ENCODE results near the gene HSPD1. TPM values are rescaled to one million over a fixed set of nuclear protein-coding genes. Genes with fewer than 3 reads are reported as not detected.
A peak's percentile ranks its signal among the peaks of the same experiment; 100 is the strongest.

Gene HSPD1
- total and polyA plus RNA-seq, 9 of the 15 experiments (the other 6 are each of a cell fraction or from before 2014, with no cell fraction given), result 398 to 1,014 (median 622) TPM

DNA sequence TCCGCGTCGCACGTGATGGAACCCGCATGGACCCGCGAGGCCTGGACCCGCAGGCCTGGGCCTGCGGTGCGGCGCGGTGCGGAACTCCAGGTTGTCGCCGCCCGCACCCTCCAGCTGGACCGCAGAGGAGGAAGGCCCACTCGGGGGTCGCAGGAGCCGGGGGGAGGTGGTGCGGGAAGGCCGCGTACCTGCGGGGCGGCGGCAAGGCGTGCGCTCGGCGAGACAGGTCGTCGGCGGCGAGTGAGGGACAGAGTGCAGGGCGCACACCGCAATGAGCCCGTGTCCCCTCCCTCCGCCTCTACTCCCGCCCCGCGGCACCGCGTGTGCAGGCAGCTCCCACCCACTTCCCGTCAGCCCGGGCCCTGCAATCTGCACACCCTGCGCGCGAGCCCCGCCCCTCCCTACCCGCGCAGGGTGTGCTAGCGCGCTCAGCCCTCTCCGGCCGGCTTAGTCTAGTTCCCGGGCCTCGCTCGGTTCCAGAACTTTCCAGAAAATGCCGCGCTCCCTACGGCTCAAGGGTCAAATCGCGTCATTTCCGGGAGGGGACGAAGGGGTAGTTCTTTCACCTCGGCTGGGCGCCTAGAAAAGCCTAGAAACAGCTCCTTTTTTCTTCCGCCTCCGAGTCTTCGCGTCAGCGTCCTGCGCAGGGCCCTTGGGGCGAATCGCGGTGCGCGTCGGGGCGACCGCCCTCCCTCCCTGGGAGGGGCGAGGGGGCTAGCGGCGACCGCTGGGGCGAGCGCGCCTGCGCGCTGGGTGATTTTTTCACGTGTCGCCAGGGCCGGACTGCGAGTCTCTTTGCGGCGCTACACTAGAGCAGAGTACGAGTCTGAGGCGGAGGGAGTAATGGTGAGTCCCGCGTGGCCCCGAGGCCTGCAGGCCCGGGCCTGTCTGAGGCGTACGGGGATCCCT lies at the start of gene HSPD1, which contains the start of gene HSPE1 (continued):
- no peak for TF ChIP-seq DMBX1 (CRISPR knock-in tag; IDR thresholded peaks at IDR 0.05; ENCODE audit: borderline replicate concordance)
- TF ChIP-seq CREBBP (IDR thresholded peaks at IDR 0.05; ENCODE audit: low read depth, low read length), result no peak
- no peak for TF ChIP-seq HDAC6 (IDR thresholded peaks at IDR 0.05; ENCODE audit: low read depth, low read length)
- no peak for TF ChIP-seq GATAD2A (IDR thresholded peaks at IDR 0.05)
- TF ChIP-seq IRF1 (CRISPR knock-in tag; IDR thresholded peaks at IDR 0.05; ENCODE audit: borderline replicate concordance), result no peak
- TF ChIP-seq, protein P1, sequence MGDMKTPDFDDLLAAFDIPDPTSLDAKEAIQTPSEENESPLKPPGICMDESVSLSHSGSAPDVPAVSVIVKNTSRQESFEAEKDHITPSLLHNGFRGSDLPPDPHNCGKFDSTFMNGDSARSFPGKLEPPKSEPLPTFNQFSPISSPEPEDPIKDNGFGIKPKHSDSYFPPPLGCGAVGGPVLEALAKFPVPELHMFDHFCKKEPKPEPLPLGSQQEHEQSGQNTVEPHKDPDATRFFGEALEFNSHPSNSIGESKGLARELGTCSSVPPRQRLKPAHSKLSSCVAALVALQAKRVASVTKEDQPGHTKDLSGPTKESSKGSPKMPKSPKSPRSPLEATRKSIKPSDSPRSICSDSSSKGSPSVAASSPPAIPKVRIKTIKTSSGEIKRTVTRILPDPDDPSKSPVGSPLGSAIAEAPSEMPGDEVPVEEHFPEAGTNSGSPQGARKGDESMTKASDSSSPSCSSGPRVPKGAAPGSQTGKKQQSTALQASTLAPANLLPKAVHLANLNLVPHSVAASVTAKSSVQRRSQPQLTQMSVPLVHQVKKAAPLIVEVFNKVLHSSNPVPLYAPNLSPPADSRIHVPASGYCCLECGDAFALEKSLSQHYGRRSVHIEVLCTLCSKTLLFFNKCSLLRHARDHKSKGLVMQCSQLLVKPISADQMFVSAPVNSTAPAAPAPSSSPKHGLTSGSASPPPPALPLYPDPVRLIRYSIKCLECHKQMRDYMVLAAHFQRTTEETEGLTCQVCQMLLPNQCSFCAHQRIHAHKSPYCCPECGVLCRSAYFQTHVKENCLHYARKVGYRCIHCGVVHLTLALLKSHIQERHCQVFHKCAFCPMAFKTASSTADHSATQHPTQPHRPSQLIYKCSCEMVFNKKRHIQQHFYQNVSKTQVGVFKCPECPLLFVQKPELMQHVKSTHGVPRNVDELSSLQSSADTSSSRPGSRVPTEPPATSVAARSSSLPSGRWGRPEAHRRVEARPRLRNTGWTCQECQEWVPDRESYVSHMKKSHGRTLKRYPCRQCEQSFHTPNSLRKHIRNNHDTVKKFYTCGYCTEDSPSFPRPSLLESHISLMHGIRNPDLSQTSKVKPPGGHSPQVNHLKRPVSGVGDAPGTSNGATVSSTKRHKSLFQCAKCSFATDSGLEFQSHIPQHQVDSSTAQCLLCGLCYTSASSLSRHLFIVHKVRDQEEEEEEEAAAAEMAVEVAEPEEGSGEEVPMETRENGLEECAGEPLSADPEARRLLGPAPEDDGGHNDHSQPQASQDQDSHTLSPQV (IDR thresholded peaks at IDR 0.05), result 0 out of 2 replicates have a peak, but pooled peaks have one; percentile 41
- TF ChIP-seq CBFB (CRISPR knock-in tag; IDR thresholded peaks at IDR 0.05), result peak; percentile 30; the same call in 1 of the 2 replicates
- TF ChIP-seq, protein P2, sequence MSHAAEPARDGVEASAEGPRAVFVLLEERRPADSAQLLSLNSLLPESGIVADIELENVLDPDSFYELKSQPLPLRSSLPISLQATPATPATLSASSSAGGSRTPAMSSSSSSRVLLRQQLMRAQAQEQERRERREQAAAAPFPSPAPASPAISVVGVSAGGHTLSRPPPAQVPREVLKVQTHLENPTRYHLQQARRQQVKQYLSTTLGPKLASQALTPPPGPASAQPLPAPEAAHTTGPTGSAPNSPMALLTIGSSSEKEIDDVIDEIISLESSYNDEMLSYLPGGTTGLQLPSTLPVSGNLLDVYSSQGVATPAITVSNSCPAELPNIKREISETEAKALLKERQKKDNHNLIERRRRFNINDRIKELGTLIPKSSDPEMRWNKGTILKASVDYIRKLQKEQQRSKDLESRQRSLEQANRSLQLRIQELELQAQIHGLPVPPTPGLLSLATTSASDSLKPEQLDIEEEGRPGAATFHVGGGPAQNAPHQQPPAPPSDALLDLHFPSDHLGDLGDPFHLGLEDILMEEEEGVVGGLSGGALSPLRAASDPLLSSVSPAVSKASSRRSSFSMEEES (CRISPR knock-in tag; IDR thresholded peaks at IDR 0.05), result no peak
- TF ChIP-seq NR2C2 (CRISPR knock-in tag; IDR thresholded peaks at IDR 0.05), result peak; percentile 91
- peak; percentile 98 for TF ChIP-seq NR2C2 (tag; IDR thresholded peaks at IDR 0.05)
- TF ChIP-seq NCOA2 (IDR thresholded peaks at IDR 0.05; ENCODE audit: partially characterized antibody in 2 of 2), result no peak
- peak; percentile 91 for TF ChIP-seq ATF7 (IDR thresholded peaks at IDR 0.05)
- peak; percentile 88 for TF ChIP-seq ELF4 (CRISPR knock-in tag; IDR thresholded peaks at IDR 0.05)
- TF ChIP-seq TAF15 (IDR thresholded peaks at IDR 0.05; ENCODE audit: low read depth, low read length), result no peak
- TF ChIP-seq, protein P3, sequence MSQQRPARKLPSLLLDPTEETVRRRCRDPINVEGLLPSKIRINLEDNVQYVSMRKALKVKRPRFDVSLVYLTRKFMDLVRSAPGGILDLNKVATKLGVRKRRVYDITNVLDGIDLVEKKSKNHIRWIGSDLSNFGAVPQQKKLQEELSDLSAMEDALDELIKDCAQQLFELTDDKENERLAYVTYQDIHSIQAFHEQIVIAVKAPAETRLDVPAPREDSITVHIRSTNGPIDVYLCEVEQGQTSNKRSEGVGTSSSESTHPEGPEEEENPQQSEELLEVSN (IDR thresholded peaks at IDR 0.05; ENCODE audit: borderline replicate concordance in 1 of 2, extremely low read depth in 1 of 2, insufficient read depth in 1 of 2, insufficient read length in 1 of 2, low read depth in 1 of 2, low read length in 1 of 2, poor library complexity in 1 of 2, severe bottlenecking in 1 of 2), result peak; percentile 73 to 87
- peak; percentile 88 for TF ChIP-seq PCBP1 (IDR thresholded peaks at IDR 0.05; ENCODE audit: low read depth, low read length, poor library complexity, severe bottlenecking)
- TF ChIP-seq DIDO1 (tag; IDR thresholded peaks at IDR 0.05; ENCODE audit: low read depth), result peak; percentile 26; the same call in 1 of the 2 replicates
- TF ChIP-seq TBP (optimal IDR thresholded peaks at IDR 0.05; ENCODE audit: low read depth, low read length), result peak; percentile 91
- peak; percentile 84 for TF ChIP-seq PRPF4 (IDR thresholded peaks at IDR 0.05; ENCODE audit: insufficient read depth, low read depth, low read length, poor library complexity, severe bottlenecking)

Data from K562 (cell line).